ENCODE results near the gene ARID5A.

The ARID5A gene, protein sequence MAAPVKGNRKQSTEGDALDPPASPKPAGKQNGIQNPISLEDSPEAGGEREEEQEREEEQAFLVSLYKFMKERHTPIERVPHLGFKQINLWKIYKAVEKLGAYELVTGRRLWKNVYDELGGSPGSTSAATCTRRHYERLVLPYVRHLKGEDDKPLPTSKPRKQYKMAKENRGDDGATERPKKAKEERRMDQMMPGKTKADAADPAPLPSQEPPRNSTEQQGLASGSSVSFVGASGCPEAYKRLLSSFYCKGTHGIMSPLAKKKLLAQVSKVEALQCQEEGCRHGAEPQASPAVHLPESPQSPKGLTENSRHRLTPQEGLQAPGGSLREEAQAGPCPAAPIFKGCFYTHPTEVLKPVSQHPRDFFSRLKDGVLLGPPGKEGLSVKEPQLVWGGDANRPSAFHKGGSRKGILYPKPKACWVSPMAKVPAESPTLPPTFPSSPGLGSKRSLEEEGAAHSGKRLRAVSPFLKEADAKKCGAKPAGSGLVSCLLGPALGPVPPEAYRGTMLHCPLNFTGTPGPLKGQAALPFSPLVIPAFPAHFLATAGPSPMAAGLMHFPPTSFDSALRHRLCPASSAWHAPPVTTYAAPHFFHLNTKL

DNA sequence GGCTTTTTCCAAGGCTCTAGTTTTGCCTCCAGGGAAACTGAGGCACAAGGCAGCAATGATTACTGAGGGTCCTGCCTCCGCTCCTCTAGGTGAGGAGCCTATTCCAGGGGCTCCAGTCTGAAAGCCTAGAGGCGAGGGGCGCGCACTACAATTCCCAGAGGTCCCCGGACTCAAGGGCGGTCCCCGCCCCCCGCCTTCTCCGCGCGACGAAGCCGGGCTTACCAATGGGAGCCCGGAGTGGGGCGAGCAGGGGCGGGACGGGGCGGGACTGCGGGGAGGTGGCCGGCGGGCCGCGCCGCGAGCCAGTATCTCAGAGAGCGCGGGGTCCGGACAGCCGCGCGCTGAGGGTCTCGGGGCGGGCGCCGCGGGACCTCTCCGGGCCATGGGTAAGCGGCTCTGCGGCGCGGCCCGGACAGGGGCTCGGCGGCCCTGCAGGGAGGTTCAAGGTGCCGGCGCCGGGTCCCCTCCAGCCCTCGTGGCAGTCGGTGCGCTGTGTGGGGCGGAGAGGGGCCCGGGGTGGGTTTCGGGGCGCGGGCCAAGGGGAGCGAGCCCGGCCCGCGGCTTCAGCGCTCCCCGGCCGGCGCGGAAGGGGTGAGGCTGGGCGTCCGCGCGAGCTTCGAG lies at the start of gene ARID5A:
Gene ARID5A, plus strand, starts transcription at position 308 of the 621 bp plus-strand sequence. Its CDS starts 75 bp downstream, at position 383.
- H3K4me3 ChIP-seq (ENCODE audit: low read depth, low read length), result peak within 1 kb of the TSS; percentile 88
- DNase-seq (ENCODE audit: low read depth), result peak; percentile 96

DNA sequence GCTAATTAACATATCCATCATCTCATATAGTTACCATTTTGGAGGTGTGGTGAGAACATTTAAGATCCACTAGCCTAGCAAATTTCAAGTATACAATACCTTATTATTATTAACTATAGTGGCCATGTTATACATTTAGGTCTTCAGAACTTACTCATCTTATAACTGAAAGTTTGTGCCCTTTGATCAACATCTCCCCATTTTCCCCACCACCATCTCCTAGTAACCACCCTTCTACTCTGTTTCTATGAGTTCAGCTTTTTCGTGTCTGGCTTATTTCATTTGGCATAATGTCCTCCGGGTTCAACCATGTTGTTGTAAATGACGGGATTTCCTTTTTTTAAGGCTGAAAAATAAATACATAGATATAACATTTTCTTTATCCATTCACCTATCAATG lies 47.3 kb upstream of the ARID5A start:
- H3K4me3 ChIP-seq (ENCODE audit: low read depth, low read length), result no peak overlapping the region
- TF ChIP-seq CTCF (IDR thresholded peaks at IDR 0.05; ENCODE audit: insufficient read depth, low read depth, low read length, missing control alignments), result no peak
- DNase-seq (ENCODE audit: low read depth), result peak; percentile 46

More for the DNA sequence above, at the start of gene ARID5A:
- TF ChIP-seq CTCF (IDR thresholded peaks at IDR 0.05; ENCODE audit: insufficient read depth, low read depth, low read length, missing control alignments), result no peak

DNA sequence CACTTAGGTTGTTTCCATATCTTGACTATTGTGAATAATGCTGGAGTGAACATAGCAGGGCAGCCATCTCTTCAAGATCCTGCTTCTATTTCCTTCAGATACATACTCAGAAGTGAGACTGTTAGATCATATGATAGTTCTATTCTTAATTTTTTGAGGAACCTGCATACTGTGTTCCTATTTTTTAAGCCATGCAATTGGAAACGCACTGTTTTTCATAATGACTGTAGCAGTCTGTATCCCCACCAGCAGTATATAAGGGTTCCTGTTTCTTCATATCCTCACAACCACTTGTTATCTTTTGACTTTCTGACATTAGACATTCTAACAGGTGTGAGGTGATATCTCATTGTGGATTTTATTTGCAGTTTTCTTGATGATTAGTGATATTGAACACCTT lies 46.9 kb upstream of the ARID5A start:
- no peak overlapping the region for H3K4me3 ChIP-seq (ENCODE audit: low read depth, low read length)
- TF ChIP-seq CTCF (IDR thresholded peaks at IDR 0.05; ENCODE audit: insufficient read depth, low read depth, low read length, missing control alignments), result no peak
- DNase-seq (ENCODE audit: low read depth), result peak; percentile 48

GRCh38 chr2:96491860-96492497 lies 44.6 kb upstream of the ARID5A start:
- DNase-seq (ENCODE audit: low read depth), result no peak
- no peak overlapping the region for H3K4me3 ChIP-seq (ENCODE audit: low read depth, low read length)
- TF ChIP-seq CTCF (IDR thresholded peaks at IDR 0.05; ENCODE audit: insufficient read depth, low read depth, low read length, missing control alignments), result no peak

- TF ChIP-seq CTCF (IDR thresholded peaks at IDR 0.05; ENCODE audit: insufficient read depth, low read depth, low read length, missing control alignments), result no peak
- DNase-seq (ENCODE audit: low read depth), result peak; percentile 48
- no peak overlapping the region for H3K4me3 ChIP-seq (ENCODE audit: low read depth, low read length)
These were observed 43.5 kb upstream of the ARID5A start for GRCh38 chr2:96493072-96493471.

GRCh38 chr2:96494188-96494587 lies 42.4 kb upstream of the ARID5A start:
- TF ChIP-seq CTCF (IDR thresholded peaks at IDR 0.05; ENCODE audit: insufficient read depth, low read depth, low read length, missing control alignments), result no peak
- no peak for DNase-seq (ENCODE audit: low read depth)
- H3K4me3 ChIP-seq (ENCODE audit: low read depth, low read length), result no peak overlapping the region
